ENCODE results near the gene BRAF. TPM values are rescaled to one million over a fixed set of nuclear protein-coding genes. Genes with fewer than 3 reads are reported as not detected.
A peak's percentile ranks its signal among the peaks of the same experiment; 100 is the strongest.

The BRAF gene
- total RNA-seq, 1 donor from 2014 or later, result 26.0 TPM

GRCh38 chr7:140922741-140923345 lies 1.9 kb downstream of the BRAF start:
- H3K27ac Mint-ChIP-seq (ENCODE audit: unreplicated experiment), result no peak overlapping the region
- Histone ChIP-seq H3K9ac (ENCODE audit: low read length) (peak overlapping the region; percentile 9), H3K4me3 (ENCODE audit: insufficient read depth, low read depth, low read length) (no peak overlapping the region), H3K27me3 (ENCODE audit: insufficient read depth, low read length) (no peaks in the 10 kb centered on the region), H2AFZ (ENCODE audit: low read depth, low read length) (no peak overlapping the region), H4K20me1 (ENCODE audit: insufficient read depth, low read length) (peaks cover 48% of the 10 kb centered on the region), H3K27ac (ENCODE audit: low read depth, low read length) (no peak overlapping the region), H3K9me3 (ENCODE audit: insufficient read depth, low read depth, low read length) (no peaks in the 10 kb centered on the region), H3K4me1 (ENCODE audit: insufficient read depth, low read length) (peaks cover 6% of the 10 kb centered on the region), H3K4me2 (ENCODE audit: low read length) (peak overlapping the region; percentile 94), H3K36me3 (ENCODE audit: insufficient read depth, low read length) (no peaks in the 10 kb centered on the region), H3K79me2 (ENCODE audit: insufficient read depth, low read length) (peaks cover 65% of the 10 kb centered on the region)
- no peaks in the 10 kb centered on the region for H3K27me3 Mint-ChIP-seq (ENCODE audit: low read depth, unreplicated experiment)
- H3K4me1 Mint-ChIP-seq (ENCODE audit: low read depth, unreplicated experiment), result no peaks in the 10 kb centered on the region
- no peaks in the 10 kb centered on the region for H3K36me3 Mint-ChIP-seq (ENCODE audit: low read depth, unreplicated experiment)
- DNase-seq (ENCODE audit: low read depth), result no peak
- FAIRE-seq, result no peak
- no peak for TF ChIP-seq CTCF (IDR thresholded peaks at IDR 0.05; ENCODE audit: insufficient read depth, low read depth, low read length)
- TF ChIP-seq EZH2 (IDR thresholded peaks at IDR 0.05; ENCODE audit: insufficient read depth, low read length), result no peak
- H3K4me3 Mint-ChIP-seq (ENCODE audit: unreplicated experiment), result no peak overlapping the region
- H3K9me3 Mint-ChIP-seq (ENCODE audit: unreplicated experiment), result no peaks in the 10 kb centered on the region

DNA sequence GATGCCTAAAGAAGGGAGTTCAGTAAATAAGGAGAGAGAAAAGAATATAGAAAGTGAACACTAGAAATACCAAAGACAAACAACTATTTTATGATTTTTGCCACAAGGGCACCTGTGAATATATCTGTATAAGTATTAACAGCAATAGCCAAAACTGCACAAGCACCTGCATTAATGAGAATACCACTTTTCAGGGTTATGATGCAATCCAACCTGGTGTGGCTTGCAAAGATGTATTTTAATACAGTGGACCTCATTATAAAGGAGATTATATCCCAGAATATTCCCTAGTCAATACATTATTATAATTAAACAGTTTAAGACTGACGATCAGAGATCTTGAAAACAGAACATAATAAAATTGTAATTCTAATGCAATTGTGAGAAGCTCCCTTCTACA lies 4.0 kb downstream of the BRAF start:
- Mint-ChIP-seq H3K27me3 (ENCODE audit: low read depth, unreplicated experiment) (no peaks in the 10 kb centered on the region), H3K4me1 (ENCODE audit: low read depth, unreplicated experiment) (no peaks in the 10 kb centered on the region), H3K4me3 (ENCODE audit: unreplicated experiment) (no peak overlapping the region), H3K27ac (ENCODE audit: unreplicated experiment) (no peak overlapping the region), H3K9me3 (ENCODE audit: unreplicated experiment) (no peaks in the 10 kb centered on the region), H3K36me3 (ENCODE audit: low read depth, unreplicated experiment) (no peaks in the 10 kb centered on the region)
- no peaks in the 10 kb centered on the region for H3K27me3 ChIP-seq (ENCODE audit: insufficient read depth, low read length)
- H4K20me1 ChIP-seq (ENCODE audit: insufficient read depth, low read length), result peaks cover 69% of the 10 kb centered on the region
- H3K27ac ChIP-seq (ENCODE audit: low read depth, low read length), result no peak overlapping the region
- no peak overlapping the region for H3K4me2 ChIP-seq (ENCODE audit: low read length)
- DNase-seq (ENCODE audit: low read depth), result no peak
- H2AFZ ChIP-seq (ENCODE audit: low read depth, low read length), result no peak overlapping the region
- H3K9ac ChIP-seq (ENCODE audit: low read length), result no peak overlapping the region
- no peak overlapping the region for H3K4me3 ChIP-seq (ENCODE audit: insufficient read depth, low read depth, low read length)
- H3K9me3 ChIP-seq (ENCODE audit: insufficient read depth, low read depth, low read length), result no peaks in the 10 kb centered on the region
- no peak for FAIRE-seq
- H3K79me2 ChIP-seq (ENCODE audit: insufficient read depth, low read length), result peaks cover 86% of the 10 kb centered on the region
- H3K4me1 ChIP-seq (ENCODE audit: insufficient read depth, low read length), result peaks cover 6% of the 10 kb centered on the region
- no peaks in the 10 kb centered on the region for H3K36me3 ChIP-seq (ENCODE audit: insufficient read depth, low read length)
- no peak for TF ChIP-seq EZH2 (IDR thresholded peaks at IDR 0.05; ENCODE audit: insufficient read depth, low read length)
- TF ChIP-seq CTCF (IDR thresholded peaks at IDR 0.05; ENCODE audit: insufficient read depth, low read depth, low read length), result no peak

- Mint-ChIP-seq H3K27ac (ENCODE audit: unreplicated experiment) (no peak overlapping the region), H3K9me3 (ENCODE audit: unreplicated experiment) (no peaks in the 10 kb centered on the region), H3K4me3 (ENCODE audit: unreplicated experiment) (no peak overlapping the region), H3K27me3 (ENCODE audit: low read depth, unreplicated experiment) (no peaks in the 10 kb centered on the region), H3K36me3 (ENCODE audit: low read depth, unreplicated experiment) (no peaks in the 10 kb centered on the region), H3K4me1 (ENCODE audit: low read depth, unreplicated experiment) (peaks cover 5% of the 10 kb centered on the region)
- Histone ChIP-seq H3K4me1 (ENCODE audit: insufficient read depth, low read length) (peaks cover under 1% of the 10 kb centered on the region), H4K20me1 (ENCODE audit: insufficient read depth, low read length) (peaks cover 77% of the 10 kb centered on the region), H3K36me3 (ENCODE audit: insufficient read depth, low read length) (no peaks in the 10 kb centered on the region), H2AFZ (ENCODE audit: low read depth, low read length) (no peak overlapping the region), H3K27ac (ENCODE audit: low read depth, low read length) (no peak overlapping the region), H3K9ac (ENCODE audit: low read length) (no peak overlapping the region), H3K27me3 (ENCODE audit: insufficient read depth, low read length) (no peaks in the 10 kb centered on the region), H3K9me3 (ENCODE audit: insufficient read depth, low read depth, low read length) (no peaks in the 10 kb centered on the region), H3K4me3 (ENCODE audit: insufficient read depth, low read depth, low read length) (no peak overlapping the region), H3K79me2 (ENCODE audit: insufficient read depth, low read length) (peaks cover 95% of the 10 kb centered on the region), H3K4me2 (ENCODE audit: low read length) (no peak overlapping the region)
- TF ChIP-seq CTCF (IDR thresholded peaks at IDR 0.05; ENCODE audit: insufficient read depth, low read depth, low read length) (no peak), EZH2 (IDR thresholded peaks at IDR 0.05; ENCODE audit: insufficient read depth, low read length) (no peak)
- FAIRE-seq, result no peak
- DNase-seq (ENCODE audit: low read depth), result no peak
These were observed 6.5 kb downstream of the BRAF start for GRCh38 chr7:140918236-140918635.

Measured in astrocyte (in vitro differentiated cells and primary cell).